ENCODE data around the gene C1orf105.

- TF ChIP-seq FOXJ3 (CRISPR knock-in tag; IDR thresholded peaks at IDR 0.05; ENCODE audit: borderline replicate concordance): no peak
- TF ChIP-seq CTCF (IDR thresholded peaks at IDR 0.05): no peak
- TF ChIP-seq TCF7 (CRISPR knock-in tag; IDR thresholded peaks at IDR 0.05; ENCODE audit: low read depth): no peak
- no peak for TF ChIP-seq ARID4B (CRISPR knock-in tag; IDR thresholded peaks at IDR 0.05; ENCODE audit: borderline replicate concordance)
- TF ChIP-seq TEAD4 (CRISPR knock-in tag; IDR thresholded peaks at IDR 0.05): no peak
- no peak for TF ChIP-seq ZBTB43 (CRISPR knock-in tag; IDR thresholded peaks at IDR 0.05)
- no peak for TF ChIP-seq ESRRA (CRISPR knock-in tag; IDR thresholded peaks at IDR 0.05; ENCODE audit: borderline replicate concordance)
- no peak for TF ChIP-seq USF2 (CRISPR knock-in tag; IDR thresholded peaks at IDR 0.05)
- no peak for TF ChIP-seq NFE2L1 (CRISPR knock-in tag; IDR thresholded peaks at IDR 0.05)
- TF ChIP-seq ZBTB21 (CRISPR knock-in tag; IDR thresholded peaks at IDR 0.05; ENCODE audit: borderline replicate concordance): no peak
- no peak for TF ChIP-seq ZNF317 (CRISPR knock-in tag; IDR thresholded peaks at IDR 0.05; ENCODE audit: borderline replicate concordance, low read depth)
- no peak for TF ChIP-seq GTF2I (CRISPR knock-in tag; conservative IDR thresholded peaks at IDR 0.05)
- no peak for TF ChIP-seq ZNF532 (CRISPR knock-in tag; IDR thresholded peaks at IDR 0.05; ENCODE audit: borderline replicate concordance)
- TF ChIP-seq ZSCAN18 (CRISPR knock-in tag; IDR thresholded peaks at IDR 0.05): no peak
These were observed 55.8 kb downstream of the C1orf105 start for GRCh38 chr1:172476218-172476811.
